IMR-90 (cell line): Measurements from ENCODE around the gene EML1. TPM values are rescaled to one million over a fixed set of nuclear protein-coding genes. Genes with fewer than 3 reads are reported as not detected.

Experiments
- ATAC-seq: fragments of 200-7000 bp; cut with Tn5 transposase; 2 replicates; pipeline ENCODE4 v1.9.1; 2020; ENCODE audit warnings: low read depth, mild to moderate bottlenecking, moderate library complexity
- BruUV-seq: library from RNA; stranded (reverse); fragments of 400-500 nt; replicated peaks from 2 replicates; lab custom pipeline; 2021; lab: Mats Ljungman, UMichigan
- CTCF ChIA-PET: fragments of 300-600 bp; formaldehyde crosslinking; extraction: SDS; loops from one replicate; lab custom pipeline; 2021; ENCODE audit warnings: antibody characterized with exemption; lab: Yijun Ruan, JAX
- POLR2A ChIA-PET: fragments of 300-600 bp; sonication (Branson Sonifier 250); formaldehyde crosslinking; loops from one replicate; lab custom pipeline; 2022; ENCODE audit warnings: antibody characterized with exemption; ENCODE audit not compliant: unreplicated experiment; lab: Charles Lee
- DNase-seq: peaks from one replicate; pipeline ENCODE4 v3.0.0; 2013
- H2AFZ ChIP-seq: replicated peaks from 2 replicates; pipeline ENCODE3; 2013; ENCODE audit warnings: low read length, mild to moderate bottlenecking; ENCODE audit not compliant: poor library complexity
- H2AK5ac ChIP-seq: 2 replicates; pipeline ENCODE4 v1.6.1; 2013; ENCODE audit warnings: low read depth, low read length, inconsistent platforms
- H2AK9ac ChIP-seq: replicated peaks from 2 replicates; pipeline ENCODE3; 2013; ENCODE audit warnings: mild to moderate bottlenecking, low read depth, low read length, moderate library complexity; ENCODE audit not compliant: poor library complexity
- H2BK120ac ChIP-seq: 2 replicates; pipeline ENCODE4 v1.6.1; 2013; ENCODE audit warnings: low read depth, low read length, inconsistent platforms
- H2BK15ac ChIP-seq: 3 replicates; pipeline ENCODE4 v1.6.1; 2013; ENCODE audit warnings: low read depth, low read length, inconsistent platforms
- H2BK20ac ChIP-seq: 2 replicates; pipeline ENCODE4 v1.6.1; 2013; ENCODE audit warnings: low read depth, mild to moderate bottlenecking, inconsistent platforms, low read length, moderate library complexity
- H2BK5ac ChIP-seq: 2 replicates; pipeline ENCODE4 v1.6.1; 2013; ENCODE audit warnings: mild to moderate bottlenecking, low read depth, low read length, inconsistent platforms; ENCODE audit not compliant: poor library complexity, severe bottlenecking
- H3K14ac ChIP-seq: replicated peaks from 2 replicates; pipeline ENCODE4 v1.6.1; 2013; ENCODE audit warnings: low read depth, low read length, inconsistent platforms
- H3K18ac ChIP-seq: 2 replicates; pipeline ENCODE4 v1.6.1; 2013; ENCODE audit warnings: low read depth, low read length, control low read depth
- H3K23ac ChIP-seq: 2 replicates; pipeline ENCODE4 v1.6.1; 2013; ENCODE audit warnings: low read depth, low read length, inconsistent platforms
- H3K27ac ChIP-seq: 2 replicates; pipeline ENCODE4 v1.5.1; 2013; ENCODE audit warnings: mild to moderate bottlenecking, control low read depth, low read length; ENCODE audit not compliant: insufficient read depth
- H3K27me3 ChIP-seq: 2 replicates; pipeline ENCODE4 v1.6.1; 2013; ENCODE audit warnings: low read length; ENCODE audit not compliant: control insufficient read depth, insufficient read depth
- H3K36me3 ChIP-seq: 2 replicates; pipeline ENCODE4 v1.6.1; 2013; ENCODE audit warnings: low read length, mixed read lengths; ENCODE audit not compliant: control insufficient read depth, insufficient read depth
- H3K4ac ChIP-seq: 2 replicates; pipeline ENCODE4 v1.6.1; 2013; ENCODE audit warnings: low read depth, low read length, inconsistent platforms
- H3K4me1 ChIP-seq: 2 replicates; pipeline ENCODE4 v1.6.1; 2013; ENCODE audit warnings: low read length, mixed read lengths; ENCODE audit not compliant: control insufficient read depth, insufficient read depth
- H3K4me2 ChIP-seq: 2 replicates; pipeline ENCODE4 v1.6.1; 2013; ENCODE audit warnings: low read depth, mild to moderate bottlenecking, control low read depth, low read length, moderate library complexity
- H3K4me3 ChIP-seq: 2 replicates; pipeline ENCODE4 v1.5.1; 2013; ENCODE audit warnings: low read depth, mild to moderate bottlenecking, control low read depth, low read length, moderate library complexity; ENCODE audit not compliant: insufficient read depth
- H3K56ac ChIP-seq: 2 replicates; pipeline ENCODE4 v1.6.1; 2013; ENCODE audit warnings: low read length, inconsistent platforms; ENCODE audit not compliant: insufficient read depth; ENCODE audit errors: extremely low read depth
- H3K79me1 ChIP-seq, 2 experiments: 2 replicates each; pipeline ENCODE4 v1.6.1; 2013; ENCODE audit warnings: low read length in 2 of 2, inconsistent platforms in 1 of 2, low read depth in 1 of 2
- H3K9ac ChIP-seq: 2 replicates; pipeline ENCODE4 v1.6.1; 2013; ENCODE audit warnings: low read depth, low read length, control low read depth
- H3K9me1 ChIP-seq: 2 replicates; pipeline ENCODE4 v1.6.1; 2013; ENCODE audit warnings: low read length, inconsistent platforms; ENCODE audit not compliant: insufficient read depth
- H3K9me3 ChIP-seq: 2 replicates; pipeline ENCODE4 v1.6.1; 2013; ENCODE audit warnings: low read length; ENCODE audit not compliant: control insufficient read depth, insufficient read depth
- H4K20me1 ChIP-seq: 2 replicates; pipeline ENCODE4 v1.6.1; 2013; ENCODE audit warnings: low read length, inconsistent platforms; ENCODE audit not compliant: insufficient read depth
- H4K5ac ChIP-seq: 2 replicates; pipeline ENCODE4 v1.6.1; 2013; ENCODE audit warnings: mild to moderate bottlenecking, low read depth, low read length, control low read depth
- H4K8ac ChIP-seq, 2 experiments: 2 replicates each; pipeline ENCODE4 v1.6.1; 2013; ENCODE audit warnings: low read depth in 2 of 2, low read length in 2 of 2, control low read depth in 1 of 2, inconsistent platforms in 1 of 2
- H4K91ac ChIP-seq: 2 replicates; pipeline ENCODE4 v1.6.1; 2013; ENCODE audit warnings: low read depth, low read length, inconsistent platforms; ENCODE audit not compliant: insufficient read depth
- BHLHE40 ChIP-seq: fragments of 150-350 bp; IDR thresholded peaks from 2 replicates; pipeline ENCODE4 v1.6.1; 2016; ENCODE audit warnings: mild to moderate bottlenecking, low read depth, low read length
- CEBPB ChIP-seq: IDR thresholded peaks from 2 replicates; pipeline ENCODE4 v1.6.1; 2012; ENCODE audit warnings: low read depth, low read length, improper control_type of control experiment
- CTCF ChIP-seq: conservative IDR thresholded peaks from 2 replicates; pipeline ENCODE4 v1.5.1; 2012; ENCODE audit warnings: mild to moderate bottlenecking, low read depth, low read length, improper control_type of control experiment
- MAZ ChIP-seq: IDR thresholded peaks from 2 replicates; pipeline ENCODE4 v1.6.1; 2012; ENCODE audit warnings: low read depth, mild to moderate bottlenecking, low read length, improper control_type of control experiment, moderate library complexity, borderline replicate concordance
- MXI1 ChIP-seq: IDR thresholded peaks from 2 replicates; pipeline ENCODE4 v1.6.1; 2012; ENCODE audit warnings: low read depth, mild to moderate bottlenecking, low read length, moderate library complexity, borderline replicate concordance
- NFE2L2 ChIP-seq: fragments of 150-350 bp; IDR thresholded peaks from 2 replicates; pipeline ENCODE4 v1.6.1; 2016; ENCODE audit warnings: low read depth, mild to moderate bottlenecking, low read length
- POLR2A ChIP-seq: IDR thresholded peaks from 2 replicates; pipeline ENCODE4 v1.6.1; 2012; ENCODE audit warnings: mild to moderate bottlenecking, low read depth, low read length
- RAD21 ChIP-seq: IDR thresholded peaks from 2 replicates; pipeline ENCODE4 v1.6.1; 2012; ENCODE audit warnings: low read length, improper control_type of control experiment
- RCOR1 ChIP-seq: IDR thresholded peaks from 2 replicates; pipeline ENCODE4 v1.6.1; 2012; ENCODE audit warnings: mild to moderate bottlenecking, low read length, improper control_type of control experiment; ENCODE audit not compliant: insufficient replicate concordance
- RFX5 ChIP-seq: IDR thresholded peaks from 2 replicates; pipeline ENCODE4 v1.8.0; 2012; ENCODE audit warnings: low read depth, mild to moderate bottlenecking, low read length, moderate library complexity
- SMC3 ChIP-seq: fragments of 150-350 bp; IDR thresholded peaks from 2 replicates; pipeline ENCODE4 v1.6.1; 2016; ENCODE audit warnings: low read depth, mild to moderate bottlenecking, antibody characterized with exemption, low read length, moderate library complexity
- WGBS, 2 experiments: methylation state at CpG; one replicate each; pipeline versions ENCODE4 v1.1.5 to v1.1.7; 2013; ENCODE audit warnings: missing lambda C conversion rate in 2 of 2; ENCODE audit not compliant: insufficient read length in 1 of 2; ENCODE audit errors: extremely low coverage in 2 of 2; 5-methylcytosine and 5-hydroxymethylcytosine counted together
- dilution Hi-C: fragments of 300-500 bp; cut with HindIII; formaldehyde crosslinking; loops from one replicate; pipeline ENCODE4 v1.14.3; 2018; ENCODE audit warnings: low sequenced_read_pairs; ENCODE audit not compliant: unreplicated experiment
- in situ Hi-C: fragments of 300-500 bp; cut with MboI; formaldehyde crosslinking; loops from 3 replicates; pipeline ENCODE4 v1.14.3; 2019; ENCODE audit warnings: low sequenced_read_pairs, inconsistent platforms, mixed read lengths
- intact Hi-C: fragments of 100-400 bp; cut with micrococcal nuclease; formaldehyde crosslinking; loops from 2 replicates; pipeline ENCODE4 v1.10.0; 2022
- polyA plus RNA-seq, 3 experiments: library from polyadenylated mRNA; depleted of rRNA; stranded (reverse); fragments of >200 nt; gene quantifications; 2 replicates each; pipeline ENCODE4 v1.2.3, GENCODE V29; 2012; ENCODE audit warnings: low replicate concordance in 1 of 3
- total RNA-seq: library from RNA; depleted of rRNA; stranded (reverse); fragments of >200 nt; gene quantifications from 2 replicates; pipeline ENCODE4 v1.2.3, GENCODE V29; 2012

EML1 gene
- total and polyA plus RNA-seq, 2 of the 4 experiments (the other 2 are of a cell fraction) = 14.0 to 42.3 TPM

GRCh38 chr14:99780690-99781089, 12.5 kb upstream of the EML1 start:
- Histone ChIP-seq H4K91ac (peak overlapping the region; percentile 39; the same call in 1 of the 2 replicates), H3K14ac (0 out of 2 replicates have a peak overlapping the region, but pooled peaks have one; percentile 57), H3K27ac (no peak overlapping the region), H3K56ac (no peak overlapping the region), H4K8ac (no peak overlapping the region), H3K79me1 (no peaks in the 10 kb centered on the region; a peak in 1 of 4 replicates), H4K20me1 (no peaks in the 10 kb centered on the region), H3K4me3 (no peak overlapping the region), H2AK9ac (no peak overlapping the region), H3K23ac (no peak overlapping the region), H2AK5ac (peak overlapping the region; percentile 61), H4K5ac (no peak overlapping the region), H3K4ac (peak overlapping the region; percentile 87; the same call in 1 of the 2 replicates), H2BK20ac (peak overlapping the region; percentile 81), H2AFZ (peak overlapping the region; percentile 35), H3K9ac (no peak overlapping the region), H2BK5ac (no peak overlapping the region), H3K9me1 (peaks cover 8% of the 10 kb centered on the region; the same call in 1 of the 2 replicates), H3K4me2 (no peak overlapping the region), H3K18ac (no peak overlapping the region), H2BK15ac (no peak overlapping the region), H3K4me1 (peaks cover 3% of the 10 kb centered on the region; the same call in 1 of the 2 replicates), H3K36me3 (no peaks in the 10 kb centered on the region), H3K27me3 (no peaks in the 10 kb centered on the region), H2BK120ac (peak overlapping the region; percentile 92; the same call in 1 of the 2 replicates), H3K9me3 (peaks cover 11% of the 10 kb centered on the region; the same call in 1 of the 2 replicates)
- POLR2A ChIA-PET = no interaction called here
- CTCF ChIA-PET = no interaction called here
- ATAC-seq = no peak
- WGBS, 2 experiments = 96% methylated on average over 3 of the region's 9 CpGs; no CpG with 5 or more reads in 1 of the 2 experiments
- TF ChIP-seq POLR2A (no peak), CTCF (no peak), RAD21 (no peak), CEBPB (no peak), RCOR1 (no peak), BHLHE40 (no peak), MXI1 (no peak), MAZ (no peak), RFX5 (no peak), NFE2L2 (no peak), SMC3 (no peak)
- intact Hi-C loops = no loop called here
- in situ Hi-C loops = no loop called here
- BruUV-seq = no TSS peak
- dilution Hi-C loops = no loop called here
- no peak for DNase-seq
